HCT116 (cell line): Measurements from ENCODE around the gene TMCO4. TPM values are rescaled to one million over a fixed set of nuclear protein-coding genes. Genes with fewer than 3 reads are reported as not detected.

Experiments
- ATAC-seq: fragments of 200-7000 bp; cut with Tn5 transposase; 2 replicates; pipeline ENCODE4 v1.9.1; 2020; ENCODE audit warnings: mild to moderate bottlenecking, moderate library complexity
- BruUV-seq: library from RNA; stranded (reverse); fragments of 400-500 nt; replicated peaks from 2 replicates; lab custom pipeline; 2021; lab: Mats Ljungman, UMichigan
- CTCF ChIA-PET: fragments of 300-600 bp; sonication (Branson Sonifier 250); formaldehyde crosslinking; loops from one replicate; lab custom pipeline; 2021; ENCODE audit warnings: antibody characterized with exemption; lab: Charles Lee
- POLR2A ChIA-PET: fragments of 300-600, 350-600 bp; sonication (Branson Sonifier 250); formaldehyde crosslinking; loops from one replicate; lab custom pipeline; 2021; ENCODE audit warnings: antibody characterized with exemption; lab: Charles Lee
- RAD21 ChIA-PET, 2 experiments: fragments of 300-600 bp; sonication (Branson Sonifier 250); formaldehyde crosslinking; loops; one replicate each; lab custom pipeline; 2023; ENCODE audit warnings: low total read pairs in 2 of 2; ENCODE audit not compliant: uncharacterized antibody in 2 of 2, unreplicated experiment in 2 of 2, low non-redundant PET in 1 of 2; lab: Charles Lee
- DNase-seq: peaks from one replicate; pipeline ENCODE4 v3.0.0-alpha.2; 2010; ENCODE audit warnings: low read depth, low spot score
- H2AFZ ChIP-seq: fragments of 200-600 bp; shearing (Covaris generic), sonication (generic); 2 replicates; pipeline ENCODE4 v1.6.1; 2017; ENCODE audit warnings: low read depth, mixed run types, mixed read lengths, antibody characterized with exemption, low read length; ENCODE audit not compliant: poor library complexity, severe bottlenecking
- H3K27ac ChIP-seq: 2 replicates; pipeline ENCODE4 v1.5.1; 2012; ENCODE audit warnings: low read depth, low read length
- H3K27me3 ChIP-seq: fragments of 200-600 bp; sonication (generic); 2 replicates; pipeline ENCODE4 v1.6.1; 2016; ENCODE audit warnings: mixed run types, low read length, mixed read lengths; ENCODE audit not compliant: insufficient read depth
- H3K36me3 ChIP-seq, 2 experiments: fragments of 200-500 bp in 1 of 2; fragments of 200-600 bp in 1 of 2; sonication (Bioruptor generic) in 1 of 2; sonication (generic) in 1 of 2; 2 replicates each; pipeline versions ENCODE4 v1.5.1 to v1.6.1; 2014 to 2016; ENCODE audit warnings: low read length in 2 of 2, inconsistent platforms in 1 of 2, mixed read lengths in 1 of 2, mixed run types in 1 of 2; ENCODE audit not compliant: insufficient read depth in 2 of 2, control insufficient read depth in 1 of 2
- H3K4me1 ChIP-seq, 2 experiments: fragments of 200-600 bp in 1 of 2; sonication (generic) in 1 of 2; 2 replicates each; pipeline versions ENCODE4 v1.5.1 to v1.6.1; 2012 to 2017; ENCODE audit warnings: low read length in 2 of 2, inconsistent platforms in 1 of 2, mild to moderate bottlenecking in 1 of 2, mixed read lengths in 1 of 2, mixed run types in 1 of 2, moderate library complexity in 1 of 2; ENCODE audit not compliant: insufficient read depth in 2 of 2, control insufficient read depth in 1 of 2
- H3K4me2 ChIP-seq: fragments of 200-600 bp; sonication (generic); 2 replicates; pipeline ENCODE4 v1.6.1; 2017; ENCODE audit warnings: mixed run types, low read length, mixed read lengths
- H3K4me3 ChIP-seq, 2 experiments: fragments of 200-600 bp in 1 of 2; sonication (generic) in 1 of 2; replicated peaks in 1 of 2; 2 replicates each; pipeline ENCODE4 v1.5.1; 2011 to 2016; ENCODE audit warnings: low read length in 2 of 2, control low read depth in 1 of 2, low read depth in 1 of 2, mild to moderate bottlenecking in 1 of 2, mixed read lengths in 1 of 2, mixed run types in 1 of 2
- H3K79me2 ChIP-seq: fragments of 200-600 bp; sonication (generic); 2 replicates; pipeline ENCODE4 v1.6.1; 2017; ENCODE audit warnings: mild to moderate bottlenecking, mixed run types, low read length, moderate library complexity, mixed read lengths; ENCODE audit not compliant: insufficient read depth
- H3K9ac ChIP-seq: fragments of 200-600 bp; sonication (generic); 2 replicates; pipeline ENCODE4 v1.6.1; 2016; ENCODE audit warnings: low read length, mixed read lengths
- H3K9me2 ChIP-seq: fragments of 200-600 bp; sonication (generic), shearing (Covaris generic); 2 replicates; pipeline ENCODE4 v1.6.1; 2017; ENCODE audit warnings: mixed run types, mild to moderate bottlenecking, moderate library complexity; ENCODE audit not compliant: insufficient read depth
- H3K9me3 ChIP-seq, 2 experiments: fragments of 200-500 bp in 1 of 2; fragments of 200-600 bp in 1 of 2; sonication (Bioruptor generic) in 1 of 2; sonication (generic) in 1 of 2; 2 replicates each; pipeline ENCODE4 v1.6.1; 2014 to 2017; ENCODE audit warnings: low read length in 2 of 2, mixed read lengths in 2 of 2, inconsistent platforms in 1 of 2, low read depth in 1 of 2, mild to moderate bottlenecking in 1 of 2, mixed run types in 1 of 2, moderate library complexity in 1 of 2; ENCODE audit not compliant: control insufficient read depth in 1 of 2, insufficient read depth in 1 of 2
- H4K20me1 ChIP-seq: fragments of 200-600 bp; sonication (generic), shearing (Covaris generic); 2 replicates; pipeline ENCODE4 v1.6.1; 2017; ENCODE audit warnings: mixed run types, mild to moderate bottlenecking, moderate library complexity; ENCODE audit not compliant: insufficient read depth
- CBX3 ChIP-seq: IDR thresholded peaks from 2 replicates; pipeline ENCODE4 v1.6.1; 2012; ENCODE audit warnings: low read depth
- CEBPB ChIP-seq: IDR thresholded peaks from 2 replicates; pipeline ENCODE4 v1.6.1; 2012; ENCODE audit warnings: low read depth
- EGR1 ChIP-seq: IDR thresholded peaks from 2 replicates; pipeline ENCODE4 v1.6.1; 2012; ENCODE audit warnings: low read depth
- EZH2 ChIP-seq: fragments of 200-600 bp; sonication (generic); IDR thresholded peaks from 2 replicates; pipeline ENCODE4 v1.6.1; 2017; ENCODE audit warnings: antibody characterized with exemption, mixed run types
- FOSL1 ChIP-seq: IDR thresholded peaks from 2 replicates; pipeline ENCODE4 v1.6.1; 2012; ENCODE audit warnings: low read depth
- JUND ChIP-seq: IDR thresholded peaks from 2 replicates; pipeline ENCODE4 v1.6.1; 2012
- POLR2AphosphoS5 ChIP-seq: IDR thresholded peaks from 2 replicates; pipeline ENCODE4 v1.6.1; 2011; ENCODE audit warnings: mild to moderate bottlenecking, low read depth, low read length, moderate library complexity
- SP1 ChIP-seq: IDR thresholded peaks from 2 replicates; pipeline ENCODE4 v1.6.1; 2012; ENCODE audit warnings: low read depth
- SRF ChIP-seq: IDR thresholded peaks from 2 replicates; pipeline ENCODE4 v1.6.1; 2012; ENCODE audit warnings: low read depth
- YY1 ChIP-seq: IDR thresholded peaks from 2 replicates; pipeline ENCODE4 v1.6.1; 2011; ENCODE audit warnings: low read length, low read depth, moderate library complexity, mild to moderate bottlenecking; ENCODE audit not compliant: insufficient replicate concordance; ENCODE audit errors: extremely low read depth
- ZBTB33 ChIP-seq: IDR thresholded peaks from 2 replicates; pipeline ENCODE4 v1.6.1; 2011; ENCODE audit warnings: mild to moderate bottlenecking, low read length, moderate library complexity; ENCODE audit not compliant: insufficient replicate concordance; ENCODE audit errors: extremely low read depth
- ZNF274 ChIP-seq: fragments of 200-500 bp; sonication (Bioruptor generic); IDR thresholded peaks from 2 replicates; pipeline ENCODE4 v1.6.1; 2014; ENCODE audit warnings: mild to moderate bottlenecking, low read depth, low read length, inconsistent platforms
- intact Hi-C: fragments of 100-400 bp; cut with micrococcal nuclease; formaldehyde crosslinking; loops from 2 replicates; pipeline ENCODE4 v1.10.0; 2022
- total RNA-seq: library from RNA; stranded (reverse); gene quantifications from one replicate; pipeline ENCODE4 v1.2.1, GENCODE V29; 2021; ENCODE audit not compliant: unreplicated experiment
- TF ChIP-seq, protein P1 (sequence below): IDR thresholded peaks from 2 replicates; pipeline ENCODE4 v1.6.1; 2012; ENCODE audit warnings: low read depth

Gene TMCO4
- total RNA-seq, 1 experiment from 2014 or later: 12.7 TPM

GRCh38 chr1:19776287-19776686, 23.4 kb downstream of the TMCO4 start:
- Histone ChIP-seq H3K27ac (no peak overlapping the region), H3K9me3 (no peaks in the 10 kb centered on the region), H3K4me3 (no peak overlapping the region)
- ChIA-PET POLR2A (no interaction called here), RAD21 (no interaction called here), CTCF (no interaction called here)
- TF ChIP-seq CEBPB (no peak), EGR1 (no peak), POLR2AphosphoS5 (no peak), CBX3 (no peak), ZNF274 (no peak), JUND (no peak), EZH2 (no peak), YY1 (no peak), FOSL1 (no peak), SP1 (no peak), ZBTB33 (no peak), SRF (no peak)
- TF ChIP-seq, protein P1, sequence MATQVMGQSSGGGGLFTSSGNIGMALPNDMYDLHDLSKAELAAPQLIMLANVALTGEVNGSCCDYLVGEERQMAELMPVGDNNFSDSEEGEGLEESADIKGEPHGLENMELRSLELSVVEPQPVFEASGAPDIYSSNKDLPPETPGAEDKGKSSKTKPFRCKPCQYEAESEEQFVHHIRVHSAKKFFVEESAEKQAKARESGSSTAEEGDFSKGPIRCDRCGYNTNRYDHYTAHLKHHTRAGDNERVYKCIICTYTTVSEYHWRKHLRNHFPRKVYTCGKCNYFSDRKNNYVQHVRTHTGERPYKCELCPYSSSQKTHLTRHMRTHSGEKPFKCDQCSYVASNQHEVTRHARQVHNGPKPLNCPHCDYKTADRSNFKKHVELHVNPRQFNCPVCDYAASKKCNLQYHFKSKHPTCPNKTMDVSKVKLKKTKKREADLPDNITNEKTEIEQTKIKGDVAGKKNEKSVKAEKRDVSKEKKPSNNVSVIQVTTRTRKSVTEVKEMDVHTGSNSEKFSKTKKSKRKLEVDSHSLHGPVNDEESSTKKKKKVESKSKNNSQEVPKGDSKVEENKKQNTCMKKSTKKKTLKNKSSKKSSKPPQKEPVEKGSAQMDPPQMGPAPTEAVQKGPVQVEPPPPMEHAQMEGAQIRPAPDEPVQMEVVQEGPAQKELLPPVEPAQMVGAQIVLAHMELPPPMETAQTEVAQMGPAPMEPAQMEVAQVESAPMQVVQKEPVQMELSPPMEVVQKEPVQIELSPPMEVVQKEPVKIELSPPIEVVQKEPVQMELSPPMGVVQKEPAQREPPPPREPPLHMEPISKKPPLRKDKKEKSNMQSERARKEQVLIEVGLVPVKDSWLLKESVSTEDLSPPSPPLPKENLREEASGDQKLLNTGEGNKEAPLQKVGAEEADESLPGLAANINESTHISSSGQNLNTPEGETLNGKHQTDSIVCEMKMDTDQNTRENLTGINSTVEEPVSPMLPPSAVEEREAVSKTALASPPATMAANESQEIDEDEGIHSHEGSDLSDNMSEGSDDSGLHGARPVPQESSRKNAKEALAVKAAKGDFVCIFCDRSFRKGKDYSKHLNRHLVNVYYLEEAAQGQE: no peak
- TF ChIP-seq, all 23 proteins: peak for 0
- BruUV-seq: no TSS peak
- Histone ChIP-seq H3K9ac (no peak overlapping the region), H3K9me2 (no peaks in the 10 kb centered on the region), H3K36me3 (no peaks in the 10 kb centered on the region), H3K27me3 (no peaks in the 10 kb centered on the region), H3K4me1 (no peaks in the 10 kb centered on the region; a peak in 1 of 4 replicates), H4K20me1 (no peaks in the 10 kb centered on the region), H3K79me2 (no peaks in the 10 kb centered on the region), H2AFZ (no peak overlapping the region), H3K4me2 (no peak overlapping the region)
- ATAC-seq: no peak
- intact Hi-C loops: no loop called here
- DNase-seq: no peak
